Uterus (tissue), 4 donors: Measurements from ENCODE around the gene POMT1. TPM values are rescaled to one million over a fixed set of nuclear protein-coding genes. Genes with fewer than 3 reads are reported as not detected.

Experiments used
- DNase-seq, 2 donors: peaks; one replicate each; pipeline ENCODE4 v3.0.0-alpha.2; 2019 to 2020
- H3K27ac ChIP-seq, 2 donors: fragments of 200-600 bp; sonication (generic); 1 replicate in 1 of 2; 2 replicates in 1 of 2; pipeline ENCODE4 v1.5.1; 2016 to 2018
- H3K27me3 ChIP-seq, 2 donors: fragments of 200-600 bp; sonication (generic); one replicate each; pipeline ENCODE4 v1.5.1; 2018 to 2019; ENCODE audit warnings: control low read depth in 1 of 2
- H3K36me3 ChIP-seq, 2 donors: fragments of 200-600 bp; sonication (generic); one replicate each; pipeline ENCODE4 v1.5.1; 2019; ENCODE audit warnings: control low read depth in 1 of 2
- H3K4me1 ChIP-seq, 2 donors: fragments of 200-600 bp; sonication (generic); one replicate each; pipeline ENCODE4 v1.5.1; 2018 to 2019; ENCODE audit warnings: control low read depth in 1 of 2
- H3K4me3 ChIP-seq, 2 donors: fragments of 200-600 bp; sonication (generic); 1 replicate in 1 of 2; 2 replicates in 1 of 2; pipeline ENCODE4 v1.5.1; 2018 to 2019; ENCODE audit warnings: mild to moderate bottlenecking in 1 of 2
- H3K9me3 ChIP-seq, 2 donors: fragments of 200-600 bp; sonication (generic); one replicate each; pipeline ENCODE4 v1.5.1; 2019; ENCODE audit warnings: control low read depth in 1 of 2
- POLR2A ChIP-seq, 2 donors: fragments of 450-650 bp; IDR thresholded peaks; one replicate each; pipeline ENCODE4 v1.6.1; 2016; ENCODE audit warnings: antibody characterized with exemption in 2 of 2, mild to moderate bottlenecking in 1 of 2, moderate library complexity in 1 of 2
- intact Hi-C: fragments of 100-400 bp; cut with DNase I; formaldehyde crosslinking; loops from one replicate; pipeline ENCODE4 v1.15.1; 2023; ENCODE audit warnings: low total_unique reads
- total RNA-seq, 4 donors: library from RNA; depleted of rRNA in 3 of 4; stranded (reverse); fragments of >200 nt in 3 of 4; gene quantifications; one replicate each; pipeline versions ENCODE4 v1.1.0 to v1.2.4, GENCODE V29; 2014 to 2023
- TF ChIP-seq, protein P1 (sequence below), 4 experiments: fragments of 200-600 bp in 2 of 4; fragments of 450-650 bp in 2 of 4; sonication (generic) in 2 of 4; IDR thresholded peaks; one replicate each; pipeline ENCODE4 v1.5.1; 2016 to 2019; ENCODE audit warnings: antibody characterized with exemption in 4 of 4, mild to moderate bottlenecking in 2 of 4, moderate library complexity in 1 of 4
- donor health status: DM: yes; HTN: yes; CAD: no.

Gene POMT1
- total RNA-seq, 4 donors from 2014 or later: 0.29 to 40.2 (median 18.5) TPM

DNA sequence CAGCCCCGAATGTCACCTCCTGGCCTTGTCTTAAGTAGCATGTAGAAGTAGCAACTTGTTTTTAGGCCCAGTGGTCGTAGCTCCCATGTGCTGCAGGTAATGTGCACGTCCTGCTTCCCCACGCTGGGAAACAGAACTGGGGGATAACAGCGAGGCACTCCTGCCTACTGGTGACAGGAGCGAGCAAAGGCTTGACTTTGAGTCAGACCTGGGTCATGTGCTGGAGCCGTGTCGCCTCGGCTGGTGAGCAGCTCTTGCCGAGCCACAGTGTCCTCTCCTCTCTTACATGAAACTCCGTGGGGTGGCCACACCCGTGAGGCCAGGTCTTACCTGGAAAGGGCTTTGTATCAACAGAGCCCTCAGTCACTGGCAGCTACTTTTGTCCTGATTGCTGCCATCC is 17.5 kb upstream of the POMT1 start:
- H3K27me3 ChIP-seq: no peaks in the 10 kb centered on the region
- H3K36me3 ChIP-seq: no peaks in the 10 kb centered on the region
- H3K9me3 ChIP-seq: no peaks in the 10 kb centered on the region
- H3K4me3 ChIP-seq: no peak overlapping the region
- H3K27ac ChIP-seq: no peak overlapping the region
- intact Hi-C loops: no loop called here
- no peak for DNase-seq
- H3K4me1 ChIP-seq: no peaks in the 10 kb centered on the region
- no peak for TF ChIP-seq POLR2A (IDR thresholded peaks at IDR 0.05)
- TF ChIP-seq, protein P1, sequence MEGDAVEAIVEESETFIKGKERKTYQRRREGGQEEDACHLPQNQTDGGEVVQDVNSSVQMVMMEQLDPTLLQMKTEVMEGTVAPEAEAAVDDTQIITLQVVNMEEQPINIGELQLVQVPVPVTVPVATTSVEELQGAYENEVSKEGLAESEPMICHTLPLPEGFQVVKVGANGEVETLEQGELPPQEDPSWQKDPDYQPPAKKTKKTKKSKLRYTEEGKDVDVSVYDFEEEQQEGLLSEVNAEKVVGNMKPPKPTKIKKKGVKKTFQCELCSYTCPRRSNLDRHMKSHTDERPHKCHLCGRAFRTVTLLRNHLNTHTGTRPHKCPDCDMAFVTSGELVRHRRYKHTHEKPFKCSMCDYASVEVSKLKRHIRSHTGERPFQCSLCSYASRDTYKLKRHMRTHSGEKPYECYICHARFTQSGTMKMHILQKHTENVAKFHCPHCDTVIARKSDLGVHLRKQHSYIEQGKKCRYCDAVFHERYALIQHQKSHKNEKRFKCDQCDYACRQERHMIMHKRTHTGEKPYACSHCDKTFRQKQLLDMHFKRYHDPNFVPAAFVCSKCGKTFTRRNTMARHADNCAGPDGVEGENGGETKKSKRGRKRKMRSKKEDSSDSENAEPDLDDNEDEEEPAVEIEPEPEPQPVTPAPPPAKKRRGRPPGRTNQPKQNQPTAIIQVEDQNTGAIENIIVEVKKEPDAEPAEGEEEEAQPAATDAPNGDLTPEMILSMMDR (IDR thresholded peaks at IDR 0.05): no peak

DNA sequence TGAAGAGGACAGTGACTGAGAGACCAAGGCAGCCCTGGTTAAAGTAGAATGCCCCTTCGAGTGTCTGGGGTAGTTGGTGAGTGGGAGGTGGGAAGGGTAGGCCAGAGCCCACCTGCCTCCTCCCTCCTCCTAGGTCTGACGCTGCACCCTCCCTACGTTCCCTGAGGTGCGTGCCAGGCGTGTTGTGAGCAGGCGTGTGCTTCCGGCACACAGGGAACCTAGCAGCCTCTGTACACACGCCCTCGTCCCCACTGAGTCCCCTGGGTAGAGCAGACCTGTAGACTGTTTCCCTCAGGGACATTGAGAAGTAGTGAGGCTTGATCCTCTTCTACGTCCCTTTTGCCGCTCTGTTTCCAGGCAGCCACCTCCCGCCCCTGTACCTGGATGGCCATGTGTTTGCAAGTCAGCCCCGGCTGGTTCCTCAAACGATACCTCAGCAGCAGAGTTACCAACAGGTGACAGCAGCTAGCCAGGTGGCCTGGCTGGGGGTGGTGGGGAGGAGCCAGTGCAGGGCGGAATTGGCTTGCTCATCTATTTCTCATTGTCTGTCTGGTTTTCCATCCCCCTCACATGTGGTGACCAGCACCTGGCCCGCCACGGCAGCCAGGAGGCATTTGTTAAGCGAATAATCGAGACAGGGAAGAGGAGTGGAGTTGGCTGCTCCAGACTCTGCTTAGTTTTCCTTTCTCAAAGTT is 16.8 kb upstream of the POMT1 start:
- H3K4me1 ChIP-seq: no peaks in the 10 kb centered on the region
- H3K4me3 ChIP-seq: no peak overlapping the region
- DNase-seq: no peak
- no peaks in the 10 kb centered on the region for H3K27me3 ChIP-seq
- intact Hi-C loops: no loop called here
- no peaks in the 10 kb centered on the region for H3K9me3 ChIP-seq
- TF ChIP-seq POLR2A (IDR thresholded peaks at IDR 0.05): no peak
- TF ChIP-seq, protein P1 (IDR thresholded peaks at IDR 0.05): no peak
- H3K36me3 ChIP-seq: no peaks in the 10 kb centered on the region
- no peak overlapping the region for H3K27ac ChIP-seq

DNA sequence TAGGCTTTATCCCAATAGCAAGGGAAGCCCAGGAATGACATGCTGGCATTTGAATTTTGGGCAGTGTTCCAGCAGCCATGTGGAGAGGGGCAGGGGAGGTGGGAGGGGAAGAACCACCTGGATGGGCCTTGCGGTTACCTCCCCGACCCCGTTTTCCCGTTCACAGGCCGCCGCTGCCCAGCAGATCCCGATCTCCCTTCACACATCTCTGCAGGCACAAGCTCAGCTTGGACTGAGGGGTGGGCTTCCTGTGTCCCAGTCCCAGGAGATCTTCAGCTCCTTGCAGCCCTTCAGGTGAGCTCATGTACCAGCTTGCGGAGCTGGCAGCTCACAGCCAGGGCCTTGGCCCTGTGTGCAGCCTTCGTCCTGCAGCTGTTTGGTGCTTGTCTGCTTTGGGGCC is 15.7 kb upstream of the POMT1 start:
- Histone ChIP-seq H3K4me1 (no peaks in the 10 kb centered on the region), H3K9me3 (no peaks in the 10 kb centered on the region), H3K27me3 (no peaks in the 10 kb centered on the region), H3K36me3 (no peaks in the 10 kb centered on the region), H3K27ac (no peak overlapping the region), H3K4me3 (no peak overlapping the region)
- intact Hi-C loops: no loop called here
- no peak for DNase-seq
- no peak for TF ChIP-seq POLR2A (IDR thresholded peaks at IDR 0.05)
- TF ChIP-seq, protein P1 (IDR thresholded peaks at IDR 0.05): no peak

DNA sequence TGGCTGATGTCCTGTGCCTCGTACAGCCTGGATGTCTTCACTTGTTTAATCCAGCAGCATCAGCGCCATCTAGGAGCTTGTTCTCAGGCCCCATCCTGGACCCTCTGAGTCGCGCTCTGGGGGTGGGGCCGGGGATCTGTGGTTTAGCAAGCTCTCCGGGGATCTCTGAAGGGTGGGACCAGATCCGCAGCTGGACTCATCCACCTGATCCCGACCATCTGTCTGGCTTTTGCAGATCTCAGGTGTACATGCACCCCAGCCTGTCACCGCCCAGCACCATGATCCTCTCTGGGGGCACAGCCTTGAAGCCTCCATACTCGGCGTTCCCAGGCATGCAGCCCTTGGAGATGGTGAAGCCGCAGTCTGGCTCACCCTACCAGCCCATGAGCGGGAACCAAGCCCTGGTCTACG is 15.1 kb upstream of the POMT1 start:
- Histone ChIP-seq H3K27ac (no peak overlapping the region), H3K9me3 (no peaks in the 10 kb centered on the region), H3K27me3 (no peaks in the 10 kb centered on the region), H3K4me1 (no peaks in the 10 kb centered on the region), H3K36me3 (no peaks in the 10 kb centered on the region), H3K4me3 (no peak overlapping the region)
- intact Hi-C loops: no loop called here
- TF ChIP-seq POLR2A (IDR thresholded peaks at IDR 0.05): no peak
- TF ChIP-seq, protein P1 (IDR thresholded peaks at IDR 0.05): no peak
- no peak for DNase-seq

DNA sequence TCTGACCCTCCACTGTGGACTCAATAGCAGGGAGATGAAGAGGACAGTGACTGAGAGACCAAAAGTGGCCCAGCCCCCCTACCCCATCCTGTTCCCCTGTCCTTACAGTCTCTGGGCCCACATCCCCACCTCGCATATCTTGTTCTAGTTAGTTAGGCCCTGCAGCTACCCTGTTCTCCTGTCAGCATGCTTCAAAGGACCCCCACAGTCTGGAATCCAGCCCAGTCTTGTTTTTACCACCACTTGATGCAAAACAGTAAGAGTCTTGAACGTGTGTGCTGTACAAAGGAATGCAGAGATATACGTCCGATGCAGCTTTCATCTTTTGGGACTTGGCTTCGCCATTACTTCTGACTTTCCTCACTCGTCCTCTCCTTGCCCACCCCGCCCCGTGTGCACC is 12.2 kb upstream of the POMT1 start:
- Histone ChIP-seq H3K27ac (no peak overlapping the region), H3K4me3 (no peak overlapping the region), H3K4me1 (no peaks in the 10 kb centered on the region), H3K9me3 (no peaks in the 10 kb centered on the region), H3K27me3 (no peaks in the 10 kb centered on the region), H3K36me3 (no peaks in the 10 kb centered on the region)
- DNase-seq: no peak
- intact Hi-C loops: no loop called here
- TF ChIP-seq, protein P1 (IDR thresholded peaks at IDR 0.05): no peak
- TF ChIP-seq POLR2A (IDR thresholded peaks at IDR 0.05): no peak
